ENCODE results near the gene DFFB. TPM values are rescaled to one million over a fixed set of nuclear protein-coding genes. Genes with fewer than 3 reads are reported as not detected.
A peak's percentile ranks its signal among the peaks of the same experiment; 100 is the strongest.

DFFB gene
- total RNA-seq, 4 donors from 2014 or later: 1.3 to 3.6 (median 3.1) TPM

- TF ChIP-seq POLR2A (IDR thresholded peaks at IDR 0.05): no peak
- TF ChIP-seq, protein P1, sequence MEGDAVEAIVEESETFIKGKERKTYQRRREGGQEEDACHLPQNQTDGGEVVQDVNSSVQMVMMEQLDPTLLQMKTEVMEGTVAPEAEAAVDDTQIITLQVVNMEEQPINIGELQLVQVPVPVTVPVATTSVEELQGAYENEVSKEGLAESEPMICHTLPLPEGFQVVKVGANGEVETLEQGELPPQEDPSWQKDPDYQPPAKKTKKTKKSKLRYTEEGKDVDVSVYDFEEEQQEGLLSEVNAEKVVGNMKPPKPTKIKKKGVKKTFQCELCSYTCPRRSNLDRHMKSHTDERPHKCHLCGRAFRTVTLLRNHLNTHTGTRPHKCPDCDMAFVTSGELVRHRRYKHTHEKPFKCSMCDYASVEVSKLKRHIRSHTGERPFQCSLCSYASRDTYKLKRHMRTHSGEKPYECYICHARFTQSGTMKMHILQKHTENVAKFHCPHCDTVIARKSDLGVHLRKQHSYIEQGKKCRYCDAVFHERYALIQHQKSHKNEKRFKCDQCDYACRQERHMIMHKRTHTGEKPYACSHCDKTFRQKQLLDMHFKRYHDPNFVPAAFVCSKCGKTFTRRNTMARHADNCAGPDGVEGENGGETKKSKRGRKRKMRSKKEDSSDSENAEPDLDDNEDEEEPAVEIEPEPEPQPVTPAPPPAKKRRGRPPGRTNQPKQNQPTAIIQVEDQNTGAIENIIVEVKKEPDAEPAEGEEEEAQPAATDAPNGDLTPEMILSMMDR (IDR thresholded peaks at IDR 0.05 in 4 of 5, conservative IDR thresholded peaks at IDR 0.05 in 1 of 5): no peak
- Histone ChIP-seq H3K27ac (peak overlapping the region in 3 of 4 donors; percentile 12 to 46 (median 38)), H3K9me3 (no peaks in the 10 kb centered on the region), H3K4me3 (no peak overlapping the region), H3K27me3 (no peaks in the 10 kb centered on the region), H3K4me1 (peaks cover 10 to 14% of the 10 kb centered on the region in 2 donors), H3K36me3 (peaks cover 3 to 35% of the 10 kb centered on the region in 2 donors)
- peak; percentile 80 to 85 for ATAC-seq
- in situ Hi-C loops (cut with MboI; ENCODE audit: low sequenced_read_pairs in 4 of 4): loop anchor here in 1 of 4 donors (25.0 kb wide), 1 partner anchor 105 kb away; the partner anchor contains the start of gene LRRC47
- peak; percentile 48 to 69 for DNase-seq
- intact Hi-C loops (cut with DNase I; ENCODE audit: low total_unique reads): no loop called here
Observed at GRCh38 chr1:3892748-3893147, 35.5 kb downstream of the DFFB start.

GRCh38 chr1:3893190-3893589 lies 35.9 kb downstream of the DFFB start:
- H3K27ac ChIP-seq: peak overlapping the region in 3 of 4 donors; percentile 12 to 46 (median 38)

DNA sequence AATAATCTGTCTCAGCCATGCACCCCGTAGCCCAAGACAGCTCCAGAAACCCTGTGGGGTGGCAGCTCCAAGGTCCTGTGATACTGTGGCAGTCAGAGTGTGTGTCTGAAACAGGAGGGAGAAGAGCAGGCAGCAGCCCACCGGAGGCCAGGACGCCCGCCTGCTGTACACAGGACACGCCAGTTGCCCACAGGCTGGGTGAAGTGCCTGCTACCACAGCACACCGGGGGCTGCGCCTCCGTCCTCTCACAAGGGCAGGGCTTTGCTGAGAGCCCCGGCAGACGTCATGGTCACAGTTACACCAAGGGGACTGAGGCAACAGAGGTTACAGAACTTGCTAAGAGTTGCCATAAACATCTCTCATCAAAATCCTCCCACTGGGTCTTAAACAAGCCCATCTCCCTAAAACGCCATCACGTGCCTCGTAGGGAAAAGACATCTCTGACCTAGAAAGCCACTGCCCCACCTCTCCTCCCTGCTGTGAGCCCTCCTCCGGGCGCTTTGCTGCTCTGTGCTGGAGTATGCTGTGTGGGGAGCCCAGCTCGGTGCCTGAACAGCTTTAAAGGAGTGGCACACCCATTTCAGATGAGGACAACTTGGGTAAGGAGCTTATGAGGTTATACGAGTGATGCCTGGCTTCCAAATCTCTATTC lies 37.5 kb downstream of the DFFB start:
- TF ChIP-seq, protein P1 (IDR thresholded peaks at IDR 0.05 in 4 of 5, conservative IDR thresholded peaks at IDR 0.05 in 1 of 5): no peak
- TF ChIP-seq POLR2A (IDR thresholded peaks at IDR 0.05): no peak
- peaks cover 3 to 19% of the 10 kb centered on the region in 2 donors for H3K36me3 ChIP-seq
- ATAC-seq (no peak), DNase-seq (no peak)
- intact Hi-C loops (cut with DNase I; ENCODE audit: low total_unique reads) (no loop called here), in situ Hi-C loops (cut with MboI; ENCODE audit: low sequenced_read_pairs in 4 of 4) (loop anchor here in 1 of 4 donors (25.0 kb wide), 1 partner anchor 107 kb away; the partner anchor contains the start of gene LRRC47)
- H3K27me3 ChIP-seq: no peaks in the 10 kb centered on the region
- no peak overlapping the region for H3K27ac ChIP-seq
- no peak overlapping the region for H3K4me3 ChIP-seq
- H3K4me1 ChIP-seq: peaks cover 10 to 22% of the 10 kb centered on the region in 2 donors
- no peaks in the 10 kb centered on the region for H3K9me3 ChIP-seq

More at GRCh38 chr1:3893190-3893589, 35.9 kb downstream of the DFFB start:
- H3K27me3 ChIP-seq: no peaks in the 10 kb centered on the region
- in situ Hi-C loops (cut with MboI; ENCODE audit: low sequenced_read_pairs in 4 of 4) (loop anchor here in 1 of 4 donors (25.0 kb wide), 1 partner anchor 106 kb away; the partner anchor contains the start of gene LRRC47), intact Hi-C loops (cut with DNase I; ENCODE audit: low total_unique reads) (no loop called here)
- DNase-seq (no peak), ATAC-seq (no peak)
- H3K9me3 ChIP-seq: no peaks in the 10 kb centered on the region
- H3K36me3 ChIP-seq: peaks cover 3 to 31% of the 10 kb centered on the region in 2 donors
- no peak for TF ChIP-seq POLR2A (IDR thresholded peaks at IDR 0.05)
- TF ChIP-seq, protein P1 (IDR thresholded peaks at IDR 0.05 in 4 of 5, conservative IDR thresholded peaks at IDR 0.05 in 1 of 5): no peak
- no peak overlapping the region for H3K4me3 ChIP-seq
- H3K4me1 ChIP-seq: peaks cover 10 to 14% of the 10 kb centered on the region in 2 donors

DNA sequence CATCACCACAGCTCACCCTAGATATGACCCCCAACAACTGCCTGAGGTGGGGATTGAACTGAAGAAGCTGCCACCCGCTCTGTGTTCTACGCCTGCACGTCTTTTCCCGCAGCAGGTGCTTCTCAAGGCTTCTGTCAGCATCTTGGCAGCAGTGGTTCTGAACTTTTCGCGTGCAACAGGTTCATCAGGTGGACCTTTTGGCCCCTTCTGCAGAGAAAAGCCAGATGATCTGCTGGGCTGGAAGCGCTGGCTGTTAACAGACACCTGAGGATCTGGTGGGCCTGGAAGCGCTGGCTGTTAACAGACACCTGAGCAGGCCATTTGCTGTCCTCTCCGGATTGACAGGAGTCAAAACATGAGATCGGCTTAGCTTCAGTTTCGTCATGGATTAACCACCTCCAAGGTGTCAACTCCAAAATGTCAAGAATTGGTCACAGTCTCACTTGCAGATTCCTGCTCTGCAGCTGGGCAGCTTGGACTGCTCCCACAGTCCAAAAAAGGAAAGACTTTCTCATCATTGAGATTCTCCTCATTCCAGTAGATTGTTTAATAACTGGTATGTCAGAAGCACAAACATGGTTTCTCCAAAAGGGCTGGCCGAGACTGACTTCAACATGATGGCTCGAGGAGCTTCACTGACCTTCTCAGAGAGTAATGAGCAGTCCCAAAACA lies 38.1 kb downstream of the DFFB start:
- H3K36me3 ChIP-seq: peaks cover 2 to 12% of the 10 kb centered on the region in 2 donors
- H3K27ac ChIP-seq: no peak overlapping the region
- no peaks in the 10 kb centered on the region for H3K27me3 ChIP-seq
- in situ Hi-C loops (cut with MboI; ENCODE audit: low sequenced_read_pairs in 4 of 4): loop anchor here in 1 of 4 donors (25.0 kb wide), 1 partner anchor 108 kb away; the partner anchor contains the start of gene LRRC47
- intact Hi-C loops (cut with DNase I; ENCODE audit: low total_unique reads): no loop called here
- no peaks in the 10 kb centered on the region for H3K9me3 ChIP-seq
- H3K4me1 ChIP-seq: peaks cover 10 to 22% of the 10 kb centered on the region in 2 donors
- TF ChIP-seq, protein P1 (IDR thresholded peaks at IDR 0.05 in 4 of 5, conservative IDR thresholded peaks at IDR 0.05 in 1 of 5): no peak
- no peak for TF ChIP-seq POLR2A (IDR thresholded peaks at IDR 0.05)
- no peak overlapping the region for H3K4me3 ChIP-seq
- DNase-seq: no peak
- ATAC-seq: no peak
